Naive thymus-derived CD8-positive, alpha-beta T cell (primary cell): ENCODE measurements around the gene PDE3B. TPM values are rescaled to one million over a fixed set of nuclear protein-coding genes. Genes with fewer than 3 reads are reported as not detected.
A peak's percentile ranks its signal among the peaks of the same experiment; 100 is the strongest.
"Not testable (repeated sequence)": the region's sequence is repeated elsewhere in the genome, so short reads cannot be mapped to it uniquely, and the experiment has no call there.

Experiments
- ATAC-seq, 2 donors: fragments of 150-1000 bp; cut with Tn5 transposase in 1 of 2; sonication (Bioruptor Pico), chemical (Tn5 transposase) in 1 of 2; 1 replicate in 1 of 2; 2 replicates in 1 of 2; pipeline ENCODE4 v1.10.0; 2021; ENCODE audit warnings: mild to moderate bottlenecking in 2 of 2, moderate library complexity in 2 of 2
- POLR2A ChIA-PET: fragments of 350-600 bp; sonication (Branson Sonifier 250); formaldehyde crosslinking; loops from one replicate; lab custom pipeline; 2021; ENCODE audit warnings: antibody characterized with exemption; lab: Charles Lee
- DNase-seq, 10 donors: peaks; one replicate each; pipeline versions ENCODE4 v3.0.0 to v3.0.0-alpha.2; 2020 to 2022
- H3K27ac Mint-ChIP-seq, 10 donors: one replicate each; pipeline ENCODE4 v1.8.0; 2020 to 2022; ENCODE audit warnings: mild to moderate bottlenecking in 10 of 10, mixed read lengths in 10 of 10, moderate library complexity in 4 of 10, inconsistent platforms in 1 of 10
- H3K27me3 Mint-ChIP-seq, 5 donors: one replicate each; pipeline ENCODE4 v1.8.0; 2021 to 2022; ENCODE audit warnings: mixed read lengths in 5 of 5
- H3K36me3 Mint-ChIP-seq, 3 donors: one replicate each; pipeline ENCODE4 v1.8.0; 2020 to 2022; ENCODE audit warnings: mixed read lengths in 3 of 3, mild to moderate bottlenecking in 2 of 3, inconsistent platforms in 1 of 3
- H3K4me1 Mint-ChIP-seq, 4 donors: one replicate each; pipeline ENCODE4 v1.8.0; 2021 to 2022; ENCODE audit warnings: mixed read lengths in 4 of 4
- H3K4me3 Mint-ChIP-seq, 10 donors: one replicate each; pipeline ENCODE4 v1.8.0; 2020 to 2022; ENCODE audit warnings: mild to moderate bottlenecking in 10 of 10, mixed read lengths in 10 of 10, moderate library complexity in 6 of 10, inconsistent platforms in 1 of 10
- H3K9me3 Mint-ChIP-seq, 9 donors: one replicate each; pipeline ENCODE4 v1.8.0; 2020 to 2022; ENCODE audit warnings: mixed read lengths in 9 of 9, mild to moderate bottlenecking in 3 of 9, inconsistent platforms in 1 of 9, moderate library complexity in 1 of 9
- polyA plus RNA-seq, 3 donors: library from polyadenylated mRNA; unstranded; fragments of 300-500 nt; fragmentation: Illumina TruSeq; gene quantifications; one replicate each; pipeline ENCODE4 v1.2.3, GENCODE V29; 2021
- total RNA-seq, 8 experiments: library from RNA in 2 of 8; stranded (reverse) in 2 of 8; gene quantifications; one replicate each; pipeline ENCODE4 v1.2.3 and lab custom pipeline; 2021 to 2026

PDE3B gene
- total RNA-seq (100 to 1,000 TPM; 228 to 240 TPM), polyA plus RNA-seq (100 to 1,000 TPM in 1 of 3 donors, 10 to 100 TPM in 2; 59.2 to 127 (median 74.8) TPM), total RNA-seq (lab: John Stamatoyannopoulos, UW) (156 to 1,458 (median 485) reads per million in 6 experiments)

- H3K27me3 Mint-ChIP-seq, result peaks cover 0 to 3% (median 0%) of the 10 kb centered on the region in 5 donors
- peaks cover 24 to 47% (median 42%) of the 10 kb centered on the region in 4 donors for H3K4me1 Mint-ChIP-seq
- no peaks in the 10 kb centered on the region for H3K9me3 Mint-ChIP-seq
- H3K4me3 Mint-ChIP-seq, result peak within 1 kb of the TSS; percentile 85 to 98 (median 90)
- peak within 1 kb of the TSS; percentile 85 to 98 (median 94) for H3K27ac Mint-ChIP-seq
- POLR2A ChIA-PET, result interaction anchor here (0.9 to 5.9 kb wide), 38 partner anchors 9 to 264 kb away, joined by 3 to 82 read pairs (median 8); partner anchors contain the start of genes COPB1, CYP2R1 and PSMA1
- peaks cover 9 to 22% (median 22%) of the 10 kb centered on the region in 3 donors for H3K36me3 Mint-ChIP-seq
- DNase-seq (peak; percentile 47 to 83 (median 68)), ATAC-seq (peak; percentile 54 to 62)
Measured at GRCh38 chr11:14643697-14644225, at the start of gene PDE3B. TSS of gene PDE3B (plus strand) at chr11:14643804. CDS start at chr11:14644076, 272 bp downstream.

- DNase-seq, H3K4me3 Mint-ChIP-seq, ATAC-seq, H3K27me3 Mint-ChIP-seq, POLR2A ChIA-PET: not testable (repeated sequence)
- H3K36me3 Mint-ChIP-seq, result peaks cover 30 to 59% (median 54%) of the 10 kb centered on the region in 3 donors
- H3K4me1 Mint-ChIP-seq, result peaks cover 23 to 42% (median 27%) of the 10 kb centered on the region in 4 donors
- peaks cover 0 to 32% (median 22%) of the 10 kb centered on the region in 9 donors for H3K9me3 Mint-ChIP-seq
- peak overlapping the region in 7 of 10 donors; percentile 1 to 85 (median 16) for H3K27ac Mint-ChIP-seq
Measured at GRCh38 chr11:14595261-14595660, 48.3 kb upstream of the PDE3B start.

- peaks cover 20 to 43% (median 25%) of the 10 kb centered on the region in 4 donors for H3K4me1 Mint-ChIP-seq
- POLR2A ChIA-PET, result no interaction called here
- no peak overlapping the region for H3K4me3 Mint-ChIP-seq
- H3K27me3 Mint-ChIP-seq, result no peaks in the 10 kb centered on the region
- peaks cover 41 to 71% (median 62%) of the 10 kb centered on the region in 3 donors for H3K36me3 Mint-ChIP-seq
- DNase-seq (no peak), ATAC-seq (no peak)
- H3K27ac Mint-ChIP-seq, result peak overlapping the region in 4 of 10 donors; percentile 1 to 70 (median 15)
- peaks cover 0 to 11% (median 4%) of the 10 kb centered on the region in 9 donors for H3K9me3 Mint-ChIP-seq
Measured at GRCh38 chr11:14607713-14608112, 35.9 kb upstream of the PDE3B start.

GRCh38 chr11:14609902-14610301 lies 33.7 kb upstream of the PDE3B start:
- Mint-ChIP-seq H3K4me1 (peaks cover 28 to 52% (median 34%) of the 10 kb centered on the region in 4 donors), H3K4me3 (no peak overlapping the region), H3K27ac (peak overlapping the region in 7 of 10 donors; percentile 18 to 92 (median 84)), H3K27me3 (no peaks in the 10 kb centered on the region), H3K9me3 (peaks cover 0 to 11% (median 4%) of the 10 kb centered on the region in 9 donors), H3K36me3 (peaks cover 38 to 59% (median 50%) of the 10 kb centered on the region in 3 donors)
- ATAC-seq (no peak), DNase-seq (no peak)
- POLR2A ChIA-PET, result interaction anchor here (1.7 kb wide), 1 partner anchor 35 kb away, joined by 9 read pairs; the partner anchor contains the start of gene PDE3B

- DNase-seq, result no peak
- peaks cover 25 to 47% (median 34%) of the 10 kb centered on the region in 3 donors for H3K36me3 Mint-ChIP-seq
- POLR2A ChIA-PET, result no interaction called here
- H3K4me1 Mint-ChIP-seq, result peaks cover 41 to 64% (median 47%) of the 10 kb centered on the region in 4 donors
- no peaks in the 10 kb centered on the region for H3K27me3 Mint-ChIP-seq
- peak overlapping the region; percentile 2 to 88 (median 64) for H3K27ac Mint-ChIP-seq
- no peak overlapping the region for H3K4me3 Mint-ChIP-seq
- peak in 1 of 2 donors; percentile 51 for ATAC-seq
- H3K9me3 Mint-ChIP-seq, result peaks cover 0 to 10% (median under 1%) of the 10 kb centered on the region in 9 donors
Measured at GRCh38 chr11:14611939-14612338, 31.7 kb upstream of the PDE3B start.

GRCh38 chr11:14612694-14613093 lies 30.9 kb upstream of the PDE3B start:
- POLR2A ChIA-PET, result no interaction called here
- no peak overlapping the region for H3K4me3 Mint-ChIP-seq
- DNase-seq (no peak), ATAC-seq (no peak)
- peaks cover 41 to 65% (median 51%) of the 10 kb centered on the region in 4 donors for H3K4me1 Mint-ChIP-seq
- peak overlapping the region in 3 of 10 donors; percentile 19 to 75 (median 70) for H3K27ac Mint-ChIP-seq
- H3K27me3 Mint-ChIP-seq, result no peaks in the 10 kb centered on the region
- peaks cover 0 to 2% (median 0%) of the 10 kb centered on the region in 9 donors for H3K9me3 Mint-ChIP-seq
- peaks cover 19 to 42% (median 27%) of the 10 kb centered on the region in 3 donors for H3K36me3 Mint-ChIP-seq

- H3K27me3 Mint-ChIP-seq, result no peaks in the 10 kb centered on the region
- H3K9me3 Mint-ChIP-seq, result peaks cover 0 to 2% (median 0%) of the 10 kb centered on the region in 9 donors
- no peak for DNase-seq
- H3K36me3 Mint-ChIP-seq, result peaks cover 13 to 36% (median 19%) of the 10 kb centered on the region in 3 donors
- no peak for ATAC-seq
- POLR2A ChIA-PET, result no interaction called here
- peak overlapping the region in 9 of 10 donors; percentile 5 to 80 (median 48) for H3K27ac Mint-ChIP-seq
- peak overlapping the region in 1 of 10 donors; percentile 19 for H3K4me3 Mint-ChIP-seq
- peaks cover 47 to 74% (median 62%) of the 10 kb centered on the region in 4 donors for H3K4me1 Mint-ChIP-seq
Measured at GRCh38 chr11:14614091-14614622, 29.4 kb upstream of the PDE3B start.

- ATAC-seq, result no peak
- no peak for DNase-seq
- peaks cover 0 to 17% (median 12%) of the 10 kb centered on the region in 3 donors for H3K36me3 Mint-ChIP-seq
- POLR2A ChIA-PET, result interaction anchor here (0.6 to 1.2 kb wide), 2 partner anchors 9 to 55 kb away, joined by 3 to 4 read pairs; no protein-coding TSS in a partner anchor
- H3K4me1 Mint-ChIP-seq, result peaks cover 38 to 75% (median 67%) of the 10 kb centered on the region in 4 donors
- peak overlapping the region in 8 of 10 donors; percentile 3 to 79 (median 25) for H3K27ac Mint-ChIP-seq
- no peaks in the 10 kb centered on the region for H3K27me3 Mint-ChIP-seq
- H3K9me3 Mint-ChIP-seq, result peaks cover 0 to 2% (median 0%) of the 10 kb centered on the region in 9 donors
- no peak overlapping the region for H3K4me3 Mint-ChIP-seq
Measured at GRCh38 chr11:14617241-14618027, 26.2 kb upstream of the PDE3B start.

GRCh38 chr11:14618060-14618459 lies 25.5 kb upstream of the PDE3B start:
- Mint-ChIP-seq H3K4me3 (no peak overlapping the region), H3K9me3 (peaks cover 0 to 2% (median 0%) of the 10 kb centered on the region in 9 donors), H3K4me1 (peaks cover 40 to 81% (median 70%) of the 10 kb centered on the region in 4 donors), H3K36me3 (peaks cover 0 to 23% (median 13%) of the 10 kb centered on the region in 3 donors), H3K27me3 (no peaks in the 10 kb centered on the region), H3K27ac (peak overlapping the region in 6 of 10 donors; percentile 14 to 65 (median 41))
- POLR2A ChIA-PET, result interaction anchor here (1.2 kb wide), 1 partner anchor 8 kb away, joined by 3 read pairs; no protein-coding TSS in a partner anchor
- ATAC-seq (no peak), DNase-seq (no peak)

- Mint-ChIP-seq H3K4me1 (peaks cover 39 to 91% (median 79%) of the 10 kb centered on the region in 4 donors), H3K9me3 (peaks cover 0 to 3% (median 0%) of the 10 kb centered on the region in 9 donors), H3K27me3 (no peaks in the 10 kb centered on the region), H3K4me3 (peak overlapping the region in 2 of 10 donors; percentile 7 to 22), H3K27ac (peak overlapping the region in 7 of 10 donors; percentile 9 to 86 (median 60)), H3K36me3 (peaks cover 0 to 26% (median 17%) of the 10 kb centered on the region in 3 donors)
- DNase-seq (no peak), ATAC-seq (no peak)
- POLR2A ChIA-PET, result interaction anchor here (4.6 kb wide), 1 partner anchor 24 kb away, joined by 44 read pairs; the partner anchor contains the start of gene PDE3B
Measured at GRCh38 chr11:14619603-14620531, 23.7 kb upstream of the PDE3B start.
